ENCODE measurements around the gene CTLA4. TPM values are rescaled to one million over a fixed set of nuclear protein-coding genes. Genes with fewer than 3 reads are reported as not detected.

Gene CTLA4
- total and polyA plus RNA-seq, 2 of the 4 experiments (the other 2 are of a cell fraction) = not detected

GRCh38 chr2:203908797-203909185 is 41.2 kb downstream of the CTLA4 start:
- DNase-seq (no peak), ATAC-seq (ENCODE audit: low read depth) (peak; percentile 4; the same call in 1 of the 2 replicates)
- Histone ChIP-seq H3K4me2 (ENCODE audit: low read depth, low read length) (peak overlapping the region; percentile 64), H3K4me3 (ENCODE audit: insufficient read depth, low read depth, low read length) (no peak overlapping the region), H4K8ac (ENCODE audit: low read depth in 2 of 2, low read length in 2 of 2) (peak overlapping the region in 1 of 2 experiments; percentile 37; a peak in 1 of 4 replicates), H3K14ac (replicated peaks; ENCODE audit: low read depth, low read length) (0 out of 2 replicates have a peak overlapping the region, but pooled peaks have one; percentile 26), H2BK20ac (ENCODE audit: low read depth, low read length) (no peak overlapping the region), H4K91ac (ENCODE audit: insufficient read depth, low read depth, low read length) (0 out of 2 replicates have a peak overlapping the region, but pooled peaks have one; percentile 9), H3K27ac (ENCODE audit: insufficient read depth, low read length) (peak overlapping the region; percentile 55; the same call in 1 of the 2 replicates), H3K27me3 (ENCODE audit: control insufficient read depth, insufficient read depth, low read length) (no peaks in the 10 kb centered on the region; the same call in 1 of the 2 replicates), H4K5ac (ENCODE audit: low read depth, low read length) (no peak overlapping the region), H3K4ac (ENCODE audit: low read depth, low read length) (no peak overlapping the region), H2BK5ac (ENCODE audit: low read depth, low read length, poor library complexity, severe bottlenecking) (no peak overlapping the region), H3K56ac (ENCODE audit: extremely low read depth, insufficient read depth, low read length) (no peak overlapping the region), H3K4me1 (ENCODE audit: control insufficient read depth, insufficient read depth, low read length) (peaks cover 3% of the 10 kb centered on the region; the same call in 1 of the 2 replicates), H3K23ac (ENCODE audit: low read depth, low read length) (no peak overlapping the region), H2AK5ac (ENCODE audit: low read depth, low read length) (no peak overlapping the region), H3K18ac (ENCODE audit: low read depth, low read length) (no peak overlapping the region), H3K9me3 (ENCODE audit: control insufficient read depth, insufficient read depth, low read length) (no peaks in the 10 kb centered on the region), H3K9me1 (ENCODE audit: insufficient read depth, low read length) (no peaks in the 10 kb centered on the region), H3K9ac (ENCODE audit: low read depth, low read length) (peak overlapping the region; percentile 15; the same call in 1 of the 2 replicates), H4K20me1 (ENCODE audit: insufficient read depth, low read length) (no peaks in the 10 kb centered on the region), H2AK9ac (replicated peaks; ENCODE audit: low read depth, low read length, poor library complexity) (no peak overlapping the region), H3K36me3 (ENCODE audit: control insufficient read depth, insufficient read depth, low read length) (no peaks in the 10 kb centered on the region), H3K79me1 (ENCODE audit: low read depth in 1 of 2, low read length in 2 of 2) (no peaks in the 10 kb centered on the region), H2BK120ac (ENCODE audit: low read depth, low read length) (0 out of 2 replicates have a peak overlapping the region, but pooled peaks have one; percentile 10), H2BK15ac (ENCODE audit: low read depth, low read length) (no peak overlapping the region), H2AFZ (replicated peaks; ENCODE audit: low read length, poor library complexity) (peak overlapping the region; percentile 75)
- POLR2A ChIA-PET (ENCODE audit: unreplicated experiment) = interaction anchor here (0.7 kb wide), 1 partner anchor 1093 kb away, joined by 3 read pairs; no protein-coding TSS in a partner anchor
- in situ Hi-C loops (cut with MboI; ENCODE audit: low sequenced_read_pairs) (loop anchor here (25.0 kb wide), 1 partner anchor 1321 kb away; no protein-coding TSS in a partner anchor), intact Hi-C loops (cut with micrococcal nuclease) (loop anchor here (1.0 to 5.0 kb wide), 5 partner anchors 91 to 1334 kb away; no protein-coding TSS in a partner anchor), dilution Hi-C loops (cut with HindIII; ENCODE audit: low sequenced_read_pairs, unreplicated experiment) (no loop called here)
- no TSS peak for BruUV-seq (replicated peaks)
- CTCF ChIA-PET = interaction anchor here (0.5 to 1.2 kb wide), 3 partner anchors 11 to 154 kb away, joined by 3 to 7 read pairs (median 4); no protein-coding TSS in a partner anchor
- no CpG with 5 or more reads among the region's 3 CpGs for WGBS, 2 experiments (ENCODE audit: extremely low coverage in 2 of 2, insufficient read length in 1 of 2)
- TF ChIP-seq USF2 (IDR thresholded peaks at IDR 0.05; ENCODE audit: low read depth, low read length) = no peak
- no peak for TF ChIP-seq CTCF (conservative IDR thresholded peaks at IDR 0.05; ENCODE audit: low read depth, low read length)
- no peak for TF ChIP-seq FOS (IDR thresholded peaks at IDR 0.05; ENCODE audit: low read depth, low read length)
- no peak for TF ChIP-seq NFE2L2 (IDR thresholded peaks at IDR 0.05; ENCODE audit: low read depth, low read length)
- TF ChIP-seq CEBPB (IDR thresholded peaks at IDR 0.05; ENCODE audit: low read depth, low read length) = no peak
- no peak for TF ChIP-seq MXI1 (IDR thresholded peaks at IDR 0.05; ENCODE audit: borderline replicate concordance, low read depth, low read length)
- TF ChIP-seq RAD21 (IDR thresholded peaks at IDR 0.05; ENCODE audit: low read length) = no peak
- no peak for TF ChIP-seq MAZ (IDR thresholded peaks at IDR 0.05; ENCODE audit: borderline replicate concordance, low read depth, low read length)
- no peak for TF ChIP-seq SMC3 (IDR thresholded peaks at IDR 0.05; ENCODE audit: low read depth, low read length)
- TF ChIP-seq RCOR1 (IDR thresholded peaks at IDR 0.05; ENCODE audit: insufficient replicate concordance, low read length) = no peak
- TF ChIP-seq CHD1 (IDR thresholded peaks at IDR 0.05; ENCODE audit: low read depth, low read length) = no peak
- no peak for TF ChIP-seq BHLHE40 (IDR thresholded peaks at IDR 0.05; ENCODE audit: low read depth, low read length)
- TF ChIP-seq MAFK (IDR thresholded peaks at IDR 0.05; ENCODE audit: low read depth, low read length) = no peak
- TF ChIP-seq RFX5 (IDR thresholded peaks at IDR 0.05; ENCODE audit: low read depth, low read length) = no peak
- TF ChIP-seq ELK1 (IDR thresholded peaks at IDR 0.05; ENCODE audit: borderline replicate concordance, low read depth, low read length) = no peak
- TF ChIP-seq POLR2A (IDR thresholded peaks at IDR 0.05; ENCODE audit: low read depth, low read length) = no peak
